Neural cell (in vitro differentiated cells): ENCODE data around the gene TMPRSS3.

Experiments used
- EZH2 ChIP-seq: fragments of 200-600, 300-800 bp; shearing (Covaris generic), sonication (generic); IDR thresholded peaks from 2 replicates; pipeline ENCODE4 v1.6.1; 2014; ENCODE audit warnings: antibody characterized with exemption, low read length, borderline replicate concordance, mild to moderate bottlenecking; ENCODE audit not compliant: insufficient read depth, poor library complexity, severe bottlenecking
- POLR2AphosphoS5 ChIP-seq: IDR thresholded peaks from 2 replicates; pipeline ENCODE4 v1.6.1; 2012
- RAD21 ChIP-seq: fragments of 450-650 bp; conservative IDR thresholded peaks from 2 replicates; pipeline ENCODE4 v1.6.1; 2014; ENCODE audit warnings: antibody characterized with exemption, mild to moderate bottlenecking, moderate library complexity
- REST ChIP-seq: IDR thresholded peaks from 2 replicates; pipeline ENCODE4 v1.6.1; 2012; ENCODE audit warnings: borderline replicate concordance
- TF ChIP-seq, protein P1 (sequence below): fragments of 450-650 bp; IDR thresholded peaks from 2 replicates; pipeline ENCODE4 v1.5.1; 2014; ENCODE audit warnings: antibody characterized with exemption, mild to moderate bottlenecking, moderate library complexity; ENCODE audit not compliant: poor library complexity, severe bottlenecking

DNA sequence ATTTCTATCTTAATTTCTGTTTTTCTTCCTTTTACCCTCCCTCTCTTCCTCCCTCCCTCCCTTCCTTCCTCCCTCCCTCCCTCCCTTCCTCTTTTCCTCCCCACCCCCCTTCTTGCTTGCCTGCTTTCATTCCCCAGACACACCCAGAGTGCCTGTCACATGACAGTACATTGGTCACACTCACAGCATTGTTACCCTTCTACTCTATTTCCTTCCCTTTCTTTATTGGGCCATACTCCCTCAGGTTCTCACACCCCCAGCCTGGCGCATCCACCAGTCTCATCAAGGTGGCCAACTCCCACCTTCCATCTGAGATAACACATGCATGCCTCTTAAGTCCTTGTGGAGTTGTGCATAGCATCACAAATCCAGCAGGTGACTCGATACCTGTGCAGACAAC, 10.9 kb downstream of the TMPRSS3 start:
- TF ChIP-seq, protein P1, sequence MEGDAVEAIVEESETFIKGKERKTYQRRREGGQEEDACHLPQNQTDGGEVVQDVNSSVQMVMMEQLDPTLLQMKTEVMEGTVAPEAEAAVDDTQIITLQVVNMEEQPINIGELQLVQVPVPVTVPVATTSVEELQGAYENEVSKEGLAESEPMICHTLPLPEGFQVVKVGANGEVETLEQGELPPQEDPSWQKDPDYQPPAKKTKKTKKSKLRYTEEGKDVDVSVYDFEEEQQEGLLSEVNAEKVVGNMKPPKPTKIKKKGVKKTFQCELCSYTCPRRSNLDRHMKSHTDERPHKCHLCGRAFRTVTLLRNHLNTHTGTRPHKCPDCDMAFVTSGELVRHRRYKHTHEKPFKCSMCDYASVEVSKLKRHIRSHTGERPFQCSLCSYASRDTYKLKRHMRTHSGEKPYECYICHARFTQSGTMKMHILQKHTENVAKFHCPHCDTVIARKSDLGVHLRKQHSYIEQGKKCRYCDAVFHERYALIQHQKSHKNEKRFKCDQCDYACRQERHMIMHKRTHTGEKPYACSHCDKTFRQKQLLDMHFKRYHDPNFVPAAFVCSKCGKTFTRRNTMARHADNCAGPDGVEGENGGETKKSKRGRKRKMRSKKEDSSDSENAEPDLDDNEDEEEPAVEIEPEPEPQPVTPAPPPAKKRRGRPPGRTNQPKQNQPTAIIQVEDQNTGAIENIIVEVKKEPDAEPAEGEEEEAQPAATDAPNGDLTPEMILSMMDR: no peak
- TF ChIP-seq REST: no peak
- no peak for TF ChIP-seq POLR2AphosphoS5
- TF ChIP-seq RAD21: no peak
- no peak for TF ChIP-seq EZH2
